COLO668 (cell line): ENCODE results near the gene ZDHHC14.
A peak's percentile ranks its signal among the peaks of the same experiment; 100 is the strongest.

Experiments
- DNase-seq: peaks from one replicate; lab custom pipeline; 2025; ENCODE audit not compliant: unreplicated experiment; lab: John Stamatoyannopoulos, UW

The ZDHHC14 gene

GRCh38 chr6:157656437-157656997 lies 275.5 kb downstream of the ZDHHC14 start:
- DNase-seq: peak; percentile 6

- DNase-seq: no peak
Measured at GRCh38 chr6:157657754-157658153, 276.8 kb downstream of the ZDHHC14 start.

- DNase-seq: no peak
Measured at GRCh38 chr6:157658301-157658700, 277.3 kb downstream of the ZDHHC14 start.

- DNase-seq: peak; percentile 12
Measured at GRCh38 chr6:157659536-157660271, 278.7 kb downstream of the ZDHHC14 start.

GRCh38 chr6:157660414-157660813 lies 279.4 kb downstream of the ZDHHC14 start:
- no peak for DNase-seq

- DNase-seq: no peak
Measured at GRCh38 chr6:157661652-157662051, 280.7 kb downstream of the ZDHHC14 start.

- no peak for DNase-seq
Measured at GRCh38 chr6:157663261-157663660, 282.3 kb downstream of the ZDHHC14 start.

GRCh38 chr6:157665180-157665579 lies 284.2 kb downstream of the ZDHHC14 start:
- DNase-seq: peak; percentile 10

- DNase-seq: no peak
Measured at GRCh38 chr6:157666729-157667128, 285.7 kb downstream of the ZDHHC14 start.

GRCh38 chr6:157667211-157668008 lies 286.4 kb downstream of the ZDHHC14 start:
- peak; percentile 47 for DNase-seq

GRCh38 chr6:157668009-157668401 lies 287.0 kb downstream of the ZDHHC14 start:
- no peak for DNase-seq

GRCh38 chr6:157668713-157669112 lies 287.7 kb downstream of the ZDHHC14 start:
- DNase-seq: no peak

- no peak for DNase-seq
Measured at GRCh38 chr6:157669323-157669722, 288.3 kb downstream of the ZDHHC14 start.

GRCh38 chr6:157669747-157670216 lies 288.8 kb downstream of the ZDHHC14 start:
- no peak for DNase-seq

- no peak for DNase-seq
Measured at GRCh38 chr6:157670466-157671186, 289.6 kb downstream of the ZDHHC14 start.

- no peak for DNase-seq
Measured at GRCh38 chr6:157672726-157673412, 291.9 kb downstream of the ZDHHC14 start.

GRCh38 chr6:157673596-157673995 lies 292.6 kb downstream of the ZDHHC14 start:
- DNase-seq: no peak

- no peak for DNase-seq
Measured at GRCh38 chr6:157674061-157674460, 293.1 kb downstream of the ZDHHC14 start.

GRCh38 chr6:157675831-157676230 lies 294.8 kb downstream of the ZDHHC14 start:
- no peak for DNase-seq

GRCh38 chr6:157676241-157676640 lies 295.3 kb downstream of the ZDHHC14 start:
- DNase-seq: no peak

GRCh38 chr6:157677235-157677634 lies 296.2 kb downstream of the ZDHHC14 start:
- DNase-seq: no peak
